Measurements from ENCODE around the gene MUC13. TPM values are rescaled to one million over a fixed set of nuclear protein-coding genes. Genes with fewer than 3 reads are reported as not detected.

MUC13 gene
- total RNA-seq, 1 experiment from 2014 or later: not detected

- WGBS (ENCODE audit: extremely low coverage, insufficient read length, low lambda C conversion rate): no CpG with 5 or more reads among the region's 13 CpGs
- no peak overlapping the region for H2AK5ac ChIP-seq (ENCODE audit: insufficient read length, low read length)
- no peak overlapping the region for H3K9ac ChIP-seq (ENCODE audit: extremely low read depth, insufficient read length, low read length)
- peaks cover 12% of the 10 kb centered on the region for H3K23me2 ChIP-seq (ENCODE audit: insufficient read length, low read depth, low read length, poor library complexity, severe bottlenecking)
- no peak overlapping the region for H3K23ac ChIP-seq (ENCODE audit: insufficient read length, low read depth, low read length)
- no peak overlapping the region for H2BK20ac ChIP-seq (ENCODE audit: low read depth, low read length, poor library complexity, severe bottlenecking)
- no peak overlapping the region for H3T11ph ChIP-seq (ENCODE audit: low read length)
- H3K14ac ChIP-seq (ENCODE audit: insufficient read depth, low read length): no peak overlapping the region
- no peak overlapping the region for H2BK120ac ChIP-seq (ENCODE audit: low read depth, low read length, poor library complexity, severe bottlenecking)
- H3K18ac ChIP-seq (ENCODE audit: insufficient read length, low read depth, low read length): no peak overlapping the region
- H3K79me1 ChIP-seq (ENCODE audit: insufficient read depth, low read depth, low read length, poor library complexity, severe bottlenecking): peaks cover 8% of the 10 kb centered on the region
- no peak overlapping the region for H4K91ac ChIP-seq (ENCODE audit: insufficient read length, low read depth, low read length)
- H3K79me2 ChIP-seq (ENCODE audit: insufficient read depth, low read length): peaks cover 43% of the 10 kb centered on the region; the same call in 1 of the 2 replicates
- Mint-ChIP-seq H3K27ac (peak overlapping the region; percentile 86 to 97 (median 91)), H3K4me1 (peaks cover 63 to 66% of the 10 kb centered on the region in 2 experiments), H3K36me3 (ENCODE audit: insufficient read depth in 1 of 3, low read depth in 3 of 3) (peaks cover 8 to 19% (median 10%) of the 10 kb centered on the region in 3 experiments; a peak in 6 of 7 replicates), H3K4me3 (peak overlapping the region in 1 of 2 experiments; percentile 90; a peak in 3 of 5 replicates), H3K9me3 (no peaks in the 10 kb centered on the region; a peak in 1 of 5 replicates), H3K27me3 (ENCODE audit: low read depth) (no peaks in the 10 kb centered on the region)
- no peak overlapping the region for H2AFZ ChIP-seq (ENCODE audit: low read length)
- no peaks in the 10 kb centered on the region for H4K20me1 ChIP-seq (ENCODE audit: control insufficient read depth, insufficient read depth, insufficient read length)
- no peak overlapping the region for H2BK12ac ChIP-seq (ENCODE audit: insufficient read length, low read depth, low read length)
- H3K4me2 ChIP-seq (ENCODE audit: insufficient read depth, insufficient read length, low read length): peak overlapping the region; percentile 5
- DNase-seq: no peak
- H3K4ac ChIP-seq (ENCODE audit: low read depth, low read length): no peak overlapping the region
- H3K27ac ChIP-seq (ENCODE audit: insufficient read length, low read depth, low read length): no peak overlapping the region
- H4K5ac ChIP-seq (ENCODE audit: insufficient read length, low read depth, low read length): no peak overlapping the region
- no peak for TF ChIP-seq CTCF (conservative IDR thresholded peaks at IDR 0.05)
- H3K4me1 ChIP-seq (ENCODE audit: insufficient read depth, low read length): peaks cover 18% of the 10 kb centered on the region
- H4K8ac ChIP-seq (replicated peaks; ENCODE audit: insufficient read length, low read depth, low read length): no peak overlapping the region
- H2BK15ac ChIP-seq (ENCODE audit: low read depth, low read length): no peak overlapping the region
- no peaks in the 10 kb centered on the region for H3K9me3 ChIP-seq (ENCODE audit: control insufficient read depth, low read depth, low read length)
- no peak overlapping the region for H3K56ac ChIP-seq (ENCODE audit: insufficient read length, low read depth, low read length)
- H3K27me3 ChIP-seq (ENCODE audit: insufficient read depth, low read length): no peaks in the 10 kb centered on the region
- no peak overlapping the region for H2BK5ac ChIP-seq (ENCODE audit: insufficient read length, low read length)
Observed at GRCh38 chr3:124882816-124883747, 51.5 kb downstream of the MUC13 start.
